ENCODE data around the gene E2F1.
A peak's percentile ranks its signal among the peaks of the same experiment; 100 is the strongest.

E2F1 gene

GRCh38 chr20:33719989-33720709 lies 34.0 kb upstream of the E2F1 start, which contains the start of gene PXMP4:
TSS of gene PXMP4 (minus strand) at chr20:33720310. CDS start at chr20:33720207, 103 bp downstream.
- H3K4me1 ChIP-seq (ENCODE audit: insufficient read depth, insufficient read length) = no peaks in the 10 kb centered on the region
- TF ChIP-seq ZNF274 (IDR thresholded peaks at IDR 0.05; ENCODE audit: low read depth, low read length) = no peak
- TF ChIP-seq YY1 (IDR thresholded peaks at IDR 0.05; ENCODE audit: insufficient read depth, insufficient read length) = no peak
- no peak for TF ChIP-seq SUZ12 (IDR thresholded peaks at IDR 0.05; ENCODE audit: extremely low read depth, insufficient read depth, insufficient read length)
- H3K27me3 ChIP-seq (ENCODE audit: insufficient read depth, insufficient read length) = peaks cover 3% of the 10 kb centered on the region
- H3K4me3 ChIP-seq (ENCODE audit: insufficient read length, low read depth) = peak within 1 kb of the TSS; percentile 50
- no peaks in the 10 kb centered on the region for H3K36me3 ChIP-seq (ENCODE audit: insufficient read depth, insufficient read length, low read length)
- H3K9ac ChIP-seq (ENCODE audit: insufficient read length, low read depth) = peak within 1 kb of the TSS; percentile 47
- DNase-seq (ENCODE audit: low read depth, low spot score) = peak; percentile 85
- H3K9me3 ChIP-seq (ENCODE audit: insufficient read depth, low read length) = no peaks in the 10 kb centered on the region; the same call in 1 of the 2 replicates

- peaks cover 3% of the 10 kb centered on the region for H3K27me3 ChIP-seq (ENCODE audit: insufficient read depth, insufficient read length)
- H3K36me3 ChIP-seq (ENCODE audit: insufficient read depth, insufficient read length, low read length) = no peaks in the 10 kb centered on the region
- peak overlapping the region; percentile 47 for H3K9ac ChIP-seq (ENCODE audit: insufficient read length, low read depth)
- H3K4me3 ChIP-seq (ENCODE audit: insufficient read length, low read depth) = peak overlapping the region; percentile 50
- H3K9me3 ChIP-seq (ENCODE audit: insufficient read depth, low read length) = no peaks in the 10 kb centered on the region; the same call in 1 of the 2 replicates
- no peaks in the 10 kb centered on the region for H3K4me1 ChIP-seq (ENCODE audit: insufficient read depth, insufficient read length)
- no peak for TF ChIP-seq SUZ12 (IDR thresholded peaks at IDR 0.05; ENCODE audit: extremely low read depth, insufficient read depth, insufficient read length)
- no peak for DNase-seq (ENCODE audit: low read depth, low spot score)
These were observed 33.2 kb upstream of the E2F1 start for GRCh38 chr20:33719277-33719988.

GRCh38 chr20:33716498-33716897 lies 30.3 kb upstream of the E2F1 start:
- Histone ChIP-seq H3K27me3 (ENCODE audit: insufficient read depth, insufficient read length) (peaks cover 3% of the 10 kb centered on the region), H3K9ac (ENCODE audit: insufficient read length, low read depth) (no peak overlapping the region), H3K4me1 (ENCODE audit: insufficient read depth, insufficient read length) (no peaks in the 10 kb centered on the region), H3K4me3 (ENCODE audit: insufficient read length, low read depth) (no peak overlapping the region), H3K36me3 (ENCODE audit: insufficient read depth, insufficient read length, low read length) (no peaks in the 10 kb centered on the region), H3K9me3 (ENCODE audit: insufficient read depth, low read length) (no peaks in the 10 kb centered on the region; the same call in 1 of the 2 replicates)
- TF ChIP-seq YY1 (IDR thresholded peaks at IDR 0.05; ENCODE audit: insufficient read depth, insufficient read length) (no peak), SUZ12 (IDR thresholded peaks at IDR 0.05; ENCODE audit: extremely low read depth, insufficient read depth, insufficient read length) (no peak), ZNF274 (IDR thresholded peaks at IDR 0.05; ENCODE audit: low read depth, low read length) (no peak)
- no peak for DNase-seq (ENCODE audit: low read depth, low spot score)

- Histone ChIP-seq H3K36me3 (ENCODE audit: insufficient read depth, insufficient read length, low read length) (no peaks in the 10 kb centered on the region), H3K4me3 (ENCODE audit: insufficient read length, low read depth) (no peak overlapping the region), H3K9me3 (ENCODE audit: insufficient read depth, low read length) (no peaks in the 10 kb centered on the region), H3K9ac (ENCODE audit: insufficient read length, low read depth) (no peak overlapping the region), H3K4me1 (ENCODE audit: insufficient read depth, insufficient read length) (peaks cover 4% of the 10 kb centered on the region), H3K27me3 (ENCODE audit: insufficient read depth, insufficient read length) (no peaks in the 10 kb centered on the region)
- no peak for DNase-seq (ENCODE audit: low read depth, low spot score)
- TF ChIP-seq ZNF274 (IDR thresholded peaks at IDR 0.05; ENCODE audit: low read depth, low read length) (no peak), SUZ12 (IDR thresholded peaks at IDR 0.05; ENCODE audit: extremely low read depth, insufficient read depth, insufficient read length) (no peak), YY1 (IDR thresholded peaks at IDR 0.05; ENCODE audit: insufficient read depth, insufficient read length) (no peak)
These were observed 27.7 kb upstream of the E2F1 start for GRCh38 chr20:33713865-33714367.

- Histone ChIP-seq H3K9me3 (ENCODE audit: insufficient read depth, low read length) (no peaks in the 10 kb centered on the region), H3K4me1 (ENCODE audit: insufficient read depth, insufficient read length) (peaks cover 4% of the 10 kb centered on the region), H3K9ac (ENCODE audit: insufficient read length, low read depth) (no peak overlapping the region), H3K4me3 (ENCODE audit: insufficient read length, low read depth) (no peak overlapping the region), H3K36me3 (ENCODE audit: insufficient read depth, insufficient read length, low read length) (no peaks in the 10 kb centered on the region), H3K27me3 (ENCODE audit: insufficient read depth, insufficient read length) (no peaks in the 10 kb centered on the region)
- DNase-seq (ENCODE audit: low read depth, low spot score) = no peak
- TF ChIP-seq ZNF274 (IDR thresholded peaks at IDR 0.05; ENCODE audit: low read depth, low read length) (no peak), SUZ12 (IDR thresholded peaks at IDR 0.05; ENCODE audit: extremely low read depth, insufficient read depth, insufficient read length) (no peak), YY1 (IDR thresholded peaks at IDR 0.05; ENCODE audit: insufficient read depth, insufficient read length) (no peak)
These were observed 25.2 kb upstream of the E2F1 start for GRCh38 chr20:33711446-33711738.

GRCh38 chr20:33710681-33711445 lies 24.7 kb upstream of the E2F1 start:
- Histone ChIP-seq H3K9me3 (ENCODE audit: insufficient read depth, low read length) (no peaks in the 10 kb centered on the region), H3K4me1 (ENCODE audit: insufficient read depth, insufficient read length) (peaks cover 4% of the 10 kb centered on the region), H3K27me3 (ENCODE audit: insufficient read depth, insufficient read length) (no peaks in the 10 kb centered on the region), H3K36me3 (ENCODE audit: insufficient read depth, insufficient read length, low read length) (no peaks in the 10 kb centered on the region), H3K4me3 (ENCODE audit: insufficient read length, low read depth) (no peak overlapping the region), H3K9ac (ENCODE audit: insufficient read length, low read depth) (no peak overlapping the region)
- TF ChIP-seq ZNF274 (IDR thresholded peaks at IDR 0.05; ENCODE audit: low read depth, low read length) (no peak), SUZ12 (IDR thresholded peaks at IDR 0.05; ENCODE audit: extremely low read depth, insufficient read depth, insufficient read length) (no peak), YY1 (IDR thresholded peaks at IDR 0.05; ENCODE audit: insufficient read depth, insufficient read length) (no peak)
- no peak for DNase-seq (ENCODE audit: low read depth, low spot score)
